Activated CD4-positive, alpha-beta memory T cell treated with anti-CD3 and anti-CD28 coated beads, Interleukin-2, amount 10 ng/mL, durations not matched to agents 7 days and 5 days (primary cell): Measurements from ENCODE around the gene WDR7. TPM values are rescaled to one million over a fixed set of nuclear protein-coding genes. Genes with fewer than 3 reads are reported as not detected.

ENCODE experiments used
- CTCF ChIA-PET: fragments of 350-600 bp; sonication (Branson Sonifier 250); formaldehyde crosslinking; loops from one replicate; lab custom pipeline; 2021; ENCODE audit warnings: antibody characterized with exemption, inconsistent platforms; lab: Charles Lee
- POLR2A ChIA-PET: fragments of 350-600 bp; sonication (Branson Sonifier 250); formaldehyde crosslinking; loops from one replicate; lab custom pipeline; 2021; ENCODE audit warnings: antibody characterized with exemption; lab: Charles Lee
- DNase-seq: peaks from one replicate; pipeline ENCODE4 v3.0.0-alpha.2; 2020
- H3K27ac Mint-ChIP-seq: one replicate; pipeline ENCODE4 v1.8.0; 2021; ENCODE audit warnings: mild to moderate bottlenecking, mixed read lengths
- H3K27me3 Mint-ChIP-seq: one replicate; pipeline ENCODE4 v1.8.0; 2021; ENCODE audit warnings: mixed read lengths
- H3K36me3 Mint-ChIP-seq: one replicate; pipeline ENCODE4 v1.8.0; 2021; ENCODE audit warnings: low read depth, mixed read lengths
- H3K4me1 Mint-ChIP-seq: one replicate; pipeline ENCODE4 v1.8.0; 2021; ENCODE audit warnings: mixed read lengths
- H3K4me3 Mint-ChIP-seq: one replicate; pipeline ENCODE4 v1.8.0; 2021; ENCODE audit warnings: mild to moderate bottlenecking, mixed read lengths
- H3K9me3 Mint-ChIP-seq: one replicate; pipeline ENCODE4 v1.8.0; 2021; ENCODE audit warnings: mixed read lengths
- total RNA-seq, 2 experiments: library from RNA; stranded (reverse); gene quantifications; one replicate each; pipeline ENCODE4 v1.2.3, GENCODE V29; 2021

WDR7 gene
- total RNA-seq: 10 to 100 TPM; 29.1 to 33.0 TPM

- Mint-ChIP-seq H3K27ac (peak within 1 kb of the TSS; percentile 95), H3K4me3 (peak within 1 kb of the TSS; percentile 91), H3K9me3 (no peaks in the 10 kb centered on the region), H3K27me3 (no peaks in the 10 kb centered on the region), H3K36me3 (peaks cover 5% of the 10 kb centered on the region), H3K4me1 (peaks cover 67% of the 10 kb centered on the region)
- DNase-seq: peak; percentile 96
- POLR2A ChIA-PET: interaction anchor here (0.8 to 3.8 kb wide), 10 partner anchors 11 to 971 kb away, joined by 3 to 114 read pairs (median 6); partner anchors contain the start of genes FECH, NARS1 and TXNL1
- CTCF ChIA-PET: interaction anchor here (0.6 to 4.5 kb wide), 8 partner anchors 11 to 791 kb away, joined by 3 to 35 read pairs (median 5); partner anchors contain the start of gene TXNL1
Measured at GRCh38 chr18:56650944-56651770, at the start of gene WDR7. WDR7 (plus strand) TSS chr18:56651359; CDS start chr18:56672516, 21,157 bp downstream.

- Mint-ChIP-seq H3K27ac (no peak overlapping the region), H3K4me3 (no peak overlapping the region), H3K9me3 (no peaks in the 10 kb centered on the region), H3K4me1 (no peaks in the 10 kb centered on the region), H3K36me3 (peaks cover 30% of the 10 kb centered on the region), H3K27me3 (no peaks in the 10 kb centered on the region)
- CTCF ChIA-PET: no interaction called here
- no peak for DNase-seq
- POLR2A ChIA-PET: no interaction called here
Measured at GRCh38 chr18:56606618-56607017, 44.5 kb upstream of the WDR7 start.

- Mint-ChIP-seq H3K4me1 (no peaks in the 10 kb centered on the region), H3K36me3 (peaks cover 43% of the 10 kb centered on the region), H3K27ac (no peak overlapping the region), H3K9me3 (no peaks in the 10 kb centered on the region), H3K4me3 (no peak overlapping the region), H3K27me3 (no peaks in the 10 kb centered on the region)
- ChIA-PET CTCF (interaction anchor here (0.7 to 0.8 kb wide), 2 partner anchors 86 to 104 kb away, joined by 3 read pairs; no protein-coding TSS in a partner anchor), POLR2A (no interaction called here)
- DNase-seq: no peak
Measured at GRCh38 chr18:56615738-56616520, 35.2 kb upstream of the WDR7 start.

GRCh38 chr18:56627991-56628390 lies 23.2 kb upstream of the WDR7 start:
- no peaks in the 10 kb centered on the region for H3K9me3 Mint-ChIP-seq
- H3K4me1 Mint-ChIP-seq: peaks cover 8% of the 10 kb centered on the region
- H3K36me3 Mint-ChIP-seq: peaks cover 29% of the 10 kb centered on the region
- ChIA-PET CTCF (interaction anchor here (0.7 kb wide), 1 partner anchor 19 kb away, joined by 3 read pairs; no protein-coding TSS in a partner anchor), POLR2A (interaction anchor here (0.9 kb wide), 1 partner anchor 10 kb away, joined by 3 read pairs; the partner anchor contains the start of gene TXNL1)
- no peak for DNase-seq
- H3K4me3 Mint-ChIP-seq: no peak overlapping the region
- H3K27ac Mint-ChIP-seq: no peak overlapping the region
- no peaks in the 10 kb centered on the region for H3K27me3 Mint-ChIP-seq

- Mint-ChIP-seq H3K4me3 (no peak overlapping the region), H3K27me3 (no peaks in the 10 kb centered on the region), H3K36me3 (peaks cover 33% of the 10 kb centered on the region), H3K27ac (no peak overlapping the region), H3K4me1 (peaks cover 38% of the 10 kb centered on the region), H3K9me3 (no peaks in the 10 kb centered on the region)
- DNase-seq: no peak
- ChIA-PET CTCF (interaction anchor here (0.6 to 2.4 kb wide), 3 partner anchors 10 to 19 kb away, joined by 3 to 6 read pairs (median 5); partner anchors contain the start of gene WDR7), POLR2A (interaction anchor here (1.9 kb wide), 1 partner anchor 19 kb away, joined by 7 read pairs; the partner anchor contains the start of gene WDR7)
Measured at GRCh38 chr18:56632070-56633022, 18.8 kb upstream of the WDR7 start.

GRCh38 chr18:56635007-56635406 lies 16.2 kb upstream of the WDR7 start:
- Mint-ChIP-seq H3K4me3 (no peak overlapping the region), H3K27ac (no peak overlapping the region), H3K9me3 (no peaks in the 10 kb centered on the region), H3K4me1 (peaks cover 42% of the 10 kb centered on the region), H3K36me3 (peaks cover 42% of the 10 kb centered on the region), H3K27me3 (no peaks in the 10 kb centered on the region)
- ChIA-PET CTCF (no interaction called here), POLR2A (no interaction called here)
- no peak for DNase-seq

- CTCF ChIA-PET: interaction anchor here (1.4 to 6.3 kb wide), 3 partner anchors 10 to 72 kb away, joined by 4 to 35 read pairs (median 12); partner anchors contain the start of gene WDR7
Measured at GRCh38 chr18:56637176-56637575, 14.0 kb upstream of the WDR7 start.

GRCh38 chr18:56637711-56638231 lies 13.4 kb upstream of the WDR7 start:
- DNase-seq: no peak
- Mint-ChIP-seq H3K27ac (peak overlapping the region; percentile 97), H3K27me3 (no peaks in the 10 kb centered on the region), H3K36me3 (peaks cover 28% of the 10 kb centered on the region), H3K9me3 (no peaks in the 10 kb centered on the region), H3K4me3 (peak overlapping the region; percentile 100), H3K4me1 (peaks cover 42% of the 10 kb centered on the region)
- ChIA-PET CTCF (interaction anchor here (1.4 to 6.3 kb wide), 3 partner anchors 9 to 72 kb away, joined by 4 to 35 read pairs (median 12); partner anchors contain the start of gene WDR7), POLR2A (interaction anchor here (0.9 to 6.9 kb wide), 5 partner anchors 9 to 96 kb away, joined by 3 to 114 read pairs (median 6); partner anchors contain the start of gene WDR7)

More at GRCh38 chr18:56637176-56637575, 14.0 kb upstream of the WDR7 start:
- Mint-ChIP-seq H3K27me3 (no peaks in the 10 kb centered on the region), H3K4me3 (peak overlapping the region; percentile 100), H3K9me3 (no peaks in the 10 kb centered on the region), H3K36me3 (peaks cover 31% of the 10 kb centered on the region), H3K4me1 (peaks cover 42% of the 10 kb centered on the region), H3K27ac (peak overlapping the region; percentile 97)
- no peak for DNase-seq
- POLR2A ChIA-PET: interaction anchor here (2.7 to 6.9 kb wide), 2 partner anchors 10 to 14 kb away, joined by 17 to 114 read pairs; partner anchors contain the start of gene WDR7

- peaks cover 26% of the 10 kb centered on the region for H3K36me3 Mint-ChIP-seq
- peak; percentile 99 for DNase-seq
- POLR2A ChIA-PET: interaction anchor here (0.9 to 6.9 kb wide), 6 partner anchors 9 to 97 kb away, joined by 3 to 114 read pairs (median 4); partner anchors contain the start of gene WDR7
- H3K4me1 Mint-ChIP-seq: peaks cover 42% of the 10 kb centered on the region
- no peaks in the 10 kb centered on the region for H3K9me3 Mint-ChIP-seq
- peak within 1 kb of the TSS; percentile 100 for H3K4me3 Mint-ChIP-seq
- peak within 1 kb of the TSS; percentile 97 for H3K27ac Mint-ChIP-seq
- CTCF ChIA-PET: interaction anchor here (1.4 to 6.3 kb wide), 3 partner anchors 9 to 71 kb away, joined by 4 to 35 read pairs (median 12); partner anchors contain the start of gene WDR7
- no peaks in the 10 kb centered on the region for H3K27me3 Mint-ChIP-seq
Measured at GRCh38 chr18:56638232-56639103, 12.7 kb upstream of the WDR7 start, which contains the start of gene TXNL1. TXNL1 (minus strand) TSS chr18:56638592; CDS start chr18:56638440, 152 bp downstream.

- no peak for DNase-seq
- Mint-ChIP-seq H3K4me3 (peak overlapping the region; percentile 100), H3K27ac (peak overlapping the region; percentile 97), H3K4me1 (peaks cover 41% of the 10 kb centered on the region), H3K27me3 (no peaks in the 10 kb centered on the region), H3K9me3 (no peaks in the 10 kb centered on the region), H3K36me3 (peaks cover 23% of the 10 kb centered on the region)
- ChIA-PET CTCF (interaction anchor here (6.3 kb wide), 1 partner anchor 13 kb away, joined by 35 read pairs; the partner anchor contains the start of gene WDR7), POLR2A (interaction anchor here (0.9 to 6.9 kb wide), 3 partner anchors 8 to 38 kb away, joined by 3 to 114 read pairs (median 17); partner anchors contain the start of gene WDR7)
Measured at GRCh38 chr18:56639104-56639381, 12.1 kb upstream of the WDR7 start.
